Measurements from ENCODE around the gene CD180. TPM values are rescaled to one million over a fixed set of nuclear protein-coding genes. Genes with fewer than 3 reads are reported as not detected.

The CD180 gene
- total RNA-seq, 1 experiment from 2014 or later: not detected

GRCh38 chr5:67190861-67191260 is 5.7 kb downstream of the CD180 start:
- DNase-seq (ENCODE audit: low read depth, low spot score) (no peak), ATAC-seq (no peak)
- BruUV-seq (replicated peaks): no TSS peak
- no peak for TF ChIP-seq SRF (IDR thresholded peaks at IDR 0.05; ENCODE audit: low read depth)
- TF ChIP-seq REST (IDR thresholded peaks at IDR 0.05; ENCODE audit: low read depth): no peak
- no peak for TF ChIP-seq EZH2phosphoT487 (IDR thresholded peaks at IDR 0.05; ENCODE audit: borderline replicate concordance)
- TF ChIP-seq EGR1 (IDR thresholded peaks at IDR 0.05; ENCODE audit: low read depth): no peak
- no peak for TF ChIP-seq ATF3 (IDR thresholded peaks at IDR 0.05)
- TF ChIP-seq POLR2A (IDR thresholded peaks at IDR 0.05; ENCODE audit: borderline replicate concordance, extremely low read depth, insufficient read depth, insufficient read length): no peak
- TF ChIP-seq ELF1 (IDR thresholded peaks at IDR 0.05; ENCODE audit: borderline replicate concordance, low read depth): no peak
- TF ChIP-seq RAD21 (IDR thresholded peaks at IDR 0.05; ENCODE audit: low read depth): no peak
- no peak for TF ChIP-seq FOSL1 (IDR thresholded peaks at IDR 0.05; ENCODE audit: low read depth)
- no peak for TF ChIP-seq CBX3 (IDR thresholded peaks at IDR 0.05; ENCODE audit: low read depth)
- no peak for TF ChIP-seq EZH2 (IDR thresholded peaks at IDR 0.05)
- Histone ChIP-seq H3K9ac (ENCODE audit: low read length) (no peak overlapping the region), H3K4me1 (ENCODE audit: control insufficient read depth in 1 of 2, insufficient read depth in 2 of 2, low read length in 2 of 2) (no peaks in the 10 kb centered on the region), H3K4me2 (ENCODE audit: low read length) (no peak overlapping the region), H3K36me3 (ENCODE audit: control insufficient read depth in 1 of 2, insufficient read depth in 2 of 2, low read length in 2 of 2) (no peaks in the 10 kb centered on the region), H3K9me2 (ENCODE audit: insufficient read depth) (no peaks in the 10 kb centered on the region), H3K79me2 (ENCODE audit: insufficient read depth, low read length) (no peaks in the 10 kb centered on the region), H3K27me3 (ENCODE audit: insufficient read depth, low read length) (no peaks in the 10 kb centered on the region), H3K27ac (ENCODE audit: low read depth, low read length) (no peak overlapping the region), H4K20me1 (ENCODE audit: insufficient read depth) (no peaks in the 10 kb centered on the region), H2AFZ (ENCODE audit: low read depth, low read length, poor library complexity, severe bottlenecking) (no peak overlapping the region), H3K9me3 (ENCODE audit: control insufficient read depth in 1 of 2, insufficient read depth in 1 of 2, low read depth in 1 of 2, low read length in 2 of 2) (no peaks in the 10 kb centered on the region), H3K4me3 (replicated peaks in 1 of 2; ENCODE audit: low read depth in 1 of 2, low read length in 2 of 2) (no peak overlapping the region)
- ChIA-PET RAD21 (ENCODE audit: low non-redundant PET in 1 of 2, low total read pairs in 2 of 2, uncharacterized antibody in 2 of 2, unreplicated experiment in 2 of 2) (no interaction called here), POLR2A (no interaction called here), CTCF (interaction anchor here (1.4 kb wide), 1 partner anchor 24 kb away, joined by 3 read pairs; no protein-coding TSS in a partner anchor)
- intact Hi-C loops (cut with micrococcal nuclease): no loop called here

All from HCT116 (cell line).